HG02938 (cell line): ENCODE data around the gene DCTN1.

Experiments
- ATAC-seq: cut with Tn5 transposase; IDR thresholded peaks from one replicate; pipeline ENCODE4 v1.9.1; 2021; ENCODE audit warnings: mild to moderate bottlenecking, moderate library complexity; ENCODE audit not compliant: unreplicated experiment

The DCTN1 gene

GRCh38 chr2:74327627-74328026, 52.5 kb downstream of the DCTN1 start:
- ATAC-seq, result no peak

- ATAC-seq, result no peak
Measured at GRCh38 chr2:74327199-74327598, 52.9 kb downstream of the DCTN1 start.

- no peak for ATAC-seq
Measured at GRCh38 chr2:74325815-74326214, 54.3 kb downstream of the DCTN1 start.

- ATAC-seq, result no peak
Measured at GRCh38 chr2:74321737-74322136, 58.4 kb downstream of the DCTN1 start.

- no peak for ATAC-seq
Measured at GRCh38 chr2:74317701-74318100, 62.4 kb downstream of the DCTN1 start.

- ATAC-seq, result no peak
Measured at GRCh38 chr2:74316627-74317295, 63.4 kb downstream of the DCTN1 start.

- no peak for ATAC-seq
Measured at GRCh38 chr2:74314107-74314506, 66.0 kb downstream of the DCTN1 start.

- no peak for ATAC-seq
Measured at GRCh38 chr2:74313497-74313896, 66.6 kb downstream of the DCTN1 start.

GRCh38 chr2:74312913-74313312, 67.2 kb downstream of the DCTN1 start:
- no peak for ATAC-seq
